Daoy (cell line): ENCODE data around the gene CST4. TPM values are rescaled to one million over a fixed set of nuclear protein-coding genes. Genes with fewer than 3 reads are reported as not detected.
"Not testable (repeated sequence)": the region's sequence is repeated elsewhere in the genome, so short reads cannot be mapped to it uniquely, and the experiment has no call there.

Experiments used
- DNase-seq: peaks from one replicate; pipeline ENCODE4 v3.0.0-alpha.2; 2015; ENCODE audit warnings: low read depth
- total RNA-seq: library from RNA; depleted of rRNA; stranded (reverse); fragments of >200 nt; shearing (Covaris generic); gene quantifications from 2 replicates; pipeline ENCODE4 v1.2.3, GENCODE V29; 2014

CST4 gene
- total RNA-seq, 1 experiment from 2014 or later = not detected

- DNase-seq = no peak
Observed at GRCh38 chr20:23687986-23688385, 852 bp downstream of the CST4 start.

- no peak for DNase-seq
Observed at GRCh38 chr20:23686046-23686750, 2.6 kb downstream of the CST4 start.

- DNase-seq = not testable (repeated sequence)
Observed at GRCh38 chr20:23685529-23685896, 3.3 kb downstream of the CST4 start.

- no peak for DNase-seq
Observed at GRCh38 chr20:23684261-23684660, 4.6 kb downstream of the CST4 start.

GRCh38 chr20:23683807-23684206, 5.0 kb downstream of the CST4 start:
- no peak for DNase-seq

GRCh38 chr20:23683281-23683680, 5.6 kb downstream of the CST4 start:
- DNase-seq = no peak

- DNase-seq = no peak
Observed at GRCh38 chr20:23680146-23680545, 8.7 kb downstream of the CST4 start.

- no peak for DNase-seq
Observed at GRCh38 chr20:23679133-23680092, 9.4 kb downstream of the CST4 start.

GRCh38 chr20:23673209-23673608, 15.6 kb downstream of the CST4 start:
- no peak for DNase-seq

GRCh38 chr20:23672158-23672557, 16.7 kb downstream of the CST4 start:
- no peak for DNase-seq

GRCh38 chr20:23671479-23671878, 17.4 kb downstream of the CST4 start:
- DNase-seq = no peak

GRCh38 chr20:23670361-23670760, 18.5 kb downstream of the CST4 start:
- no peak for DNase-seq

- no peak for DNase-seq
Observed at GRCh38 chr20:23669866-23670265, 19.0 kb downstream of the CST4 start.

- DNase-seq = no peak
Observed at GRCh38 chr20:23669327-23669726, 19.5 kb downstream of the CST4 start.

GRCh38 chr20:23668477-23668951, 20.3 kb downstream of the CST4 start:
- peak; percentile 19 for DNase-seq

GRCh38 chr20:23667666-23668065, 21.2 kb downstream of the CST4 start:
- no peak for DNase-seq

- no peak for DNase-seq
Observed at GRCh38 chr20:23666698-23667097, 22.1 kb downstream of the CST4 start.

GRCh38 chr20:23666189-23666588, 22.6 kb downstream of the CST4 start:
- DNase-seq = no peak

- no peak for DNase-seq
Observed at GRCh38 chr20:23664954-23665353, 23.9 kb downstream of the CST4 start.

GRCh38 chr20:23664046-23664445, 24.8 kb downstream of the CST4 start:
- DNase-seq = not testable (repeated sequence)

GRCh38 chr20:23663180-23663579, 25.7 kb downstream of the CST4 start:
- no peak for DNase-seq

GRCh38 chr20:23662276-23662870, 26.5 kb downstream of the CST4 start:
- no peak for DNase-seq
